ENCODE data around the gene ABHD16A.

Gene ABHD16A

GRCh38 chr6:31693535-31693934, 9.6 kb downstream of the ABHD16A start:
- intact Hi-C loops (cut with DNase I) = no loop called here
- peak in 2 of 10 donors; percentile 19 to 43 for DNase-seq

GRCh38 chr6:31692886-31693285, 10.2 kb downstream of the ABHD16A start:
- intact Hi-C loops (cut with DNase I) = no loop called here
- DNase-seq = peak in 2 of 10 donors; percentile 23 to 73

- intact Hi-C loops (cut with DNase I) = no loop called here
- DNase-seq = peak in 1 of 10 donors; percentile 12
Measured at GRCh38 chr6:31692353-31692752, 10.8 kb downstream of the ABHD16A start.

GRCh38 chr6:31691564-31692108, 11.5 kb downstream of the ABHD16A start:
- intact Hi-C loops (cut with DNase I) = no loop called here
- DNase-seq = peak in 2 of 10 donors; percentile 34 to 35

GRCh38 chr6:31691078-31691463, 12.1 kb downstream of the ABHD16A start:
- peak in 2 of 10 donors; percentile 6 to 22 for DNase-seq
- intact Hi-C loops (cut with DNase I) = no loop called here

- intact Hi-C loops (cut with DNase I) = no loop called here
Measured at GRCh38 chr6:31690231-31691077, 12.7 kb downstream of the ABHD16A start.

GRCh38 chr6:31689249-31690110, 13.6 kb downstream of the ABHD16A start:
- peak in 1 of 10 donors; percentile 43 for DNase-seq

More at GRCh38 chr6:31690231-31691077, 12.7 kb downstream of the ABHD16A start:
- no peak for DNase-seq

GRCh38 chr6:31687860-31688693, 15.0 kb downstream of the ABHD16A start:
- DNase-seq = peak in 1 of 10 donors; percentile 63
- intact Hi-C loops (cut with DNase I) = no loop called here

More at GRCh38 chr6:31689249-31690110, 13.6 kb downstream of the ABHD16A start:
- intact Hi-C loops (cut with DNase I) = no loop called here

- intact Hi-C loops (cut with DNase I) = no loop called here
- DNase-seq = peak in 1 of 10 donors; percentile 57
Measured at GRCh38 chr6:31687321-31687720, 15.8 kb downstream of the ABHD16A start.

- intact Hi-C loops (cut with DNase I) = no loop called here
- peak in 1 of 10 donors; percentile 35 for DNase-seq
Measured at GRCh38 chr6:31686483-31686882, 16.6 kb downstream of the ABHD16A start.

GRCh38 chr6:31683591-31683990, 19.5 kb downstream of the ABHD16A start:
- no peak for DNase-seq
- intact Hi-C loops (cut with DNase I) = loop anchor here (5.0 kb wide), 1 partner anchor 269 kb away; no protein-coding TSS in a partner anchor

GRCh38 chr6:31681135-31681671, 21.9 kb downstream of the ABHD16A start:
- peak in 8 of 10 donors; percentile 22 to 92 (median 52) for DNase-seq

GRCh38 chr6:31680226-31681134, 22.6 kb downstream of the ABHD16A start, which contains the start of gene LY6G5C:
Gene LY6G5C (minus strand): TSS chr6:31681067. CDS start chr6:31680373, 694 bp downstream.
- DNase-seq = peak; percentile 65 to 97 (median 81)
- intact Hi-C loops (cut with DNase I) = loop anchor here (2.0 to 5.0 kb wide), 2 partner anchors 154 to 272 kb away; no protein-coding TSS in a partner anchor

More at GRCh38 chr6:31681135-31681671, 21.9 kb downstream of the ABHD16A start:
- intact Hi-C loops (cut with DNase I) = loop anchor here (2.0 to 5.0 kb wide), 2 partner anchors 154 to 271 kb away; no protein-coding TSS in a partner anchor

GRCh38 chr6:31677955-31678354, 25.2 kb downstream of the ABHD16A start:
- intact Hi-C loops (cut with DNase I) = no loop called here
- no peak for DNase-seq

GRCh38 chr6:31676904-31677303, 26.2 kb downstream of the ABHD16A start:
- DNase-seq = peak in 1 of 10 donors; percentile 1
- intact Hi-C loops (cut with DNase I) = no loop called here

- intact Hi-C loops (cut with DNase I) = no loop called here
- DNase-seq = peak in 1 of 10 donors; percentile 21
Measured at GRCh38 chr6:31676322-31676903, 26.7 kb downstream of the ABHD16A start.

GRCh38 chr6:31669676-31670075, 33.4 kb downstream of the ABHD16A start, which contains the start of gene LY6G5B:
Gene LY6G5B (plus strand): TSS chr6:31669976. CDS start chr6:31670951, 975 bp downstream.
- intact Hi-C loops (cut with DNase I) = no loop called here
- DNase-seq = peak in 1 of 10 donors; percentile 31
